ENCODE data around the gene CALD1. TPM values are rescaled to one million over a fixed set of nuclear protein-coding genes. Genes with fewer than 3 reads are reported as not detected.

The CALD1 gene
- polyA plus RNA-seq, 2 of the 4 experiments (the other 2 are of a cell fraction) = 136 to 150 TPM

- ChIA-PET CTCF (no interaction called here), POLR2A (no interaction called here)
- Histone ChIP-seq H3K4me2 (no peak overlapping the region), H3K9me3 (no peaks in the 10 kb centered on the region), H3K27ac (no peak overlapping the region), H3K4me1 (no peaks in the 10 kb centered on the region), H3K4me3 (no peak overlapping the region)
- ATAC-seq (no peak), FAIRE-seq (no peak), DNase-seq (ENCODE audit: low read depth in 1 of 2, low spot score in 1 of 2) (no peak)
- no peak for TF ChIP-seq MYC (IDR thresholded peaks at IDR 0.05; ENCODE audit: borderline replicate concordance, low read length)
- TF ChIP-seq USF2 (IDR thresholded peaks at IDR 0.05) = peak; percentile 35; the same call in 1 of the 2 replicates
- TF ChIP-seq CBX2 (IDR thresholded peaks at IDR 0.05; ENCODE audit: borderline replicate concordance, low read depth) = no peak
- no peak for TF ChIP-seq RNF2 (IDR thresholded peaks at IDR 0.05; ENCODE audit: borderline replicate concordance, low read depth)
- TF ChIP-seq POLR2AphosphoS2 (conservative IDR thresholded peaks at IDR 0.05; ENCODE audit: low read length) = no peak
- no peak for TF ChIP-seq HDAC2 (IDR thresholded peaks at IDR 0.05)
- TF ChIP-seq CBX8 (IDR thresholded peaks at IDR 0.05) = no peak
- WGBS (ENCODE audit: missing lambda C conversion rate) = 63% methylated on average over 3 of the region's 3 CpGs
Observed at GRCh38 chr7:134739362-134739761, 40.1 kb upstream of the CALD1 start.

GRCh38 chr7:134740376-134740775 lies 39.1 kb upstream of the CALD1 start:
- POLR2A ChIA-PET = no interaction called here
- Histone ChIP-seq H3K4me2 (no peak overlapping the region), H3K4me1 (no peaks in the 10 kb centered on the region), H3K4me3 (no peak overlapping the region), H3K27ac (no peak overlapping the region), H3K9me3 (no peaks in the 10 kb centered on the region)
- ATAC-seq (no peak), FAIRE-seq (no peak), DNase-seq (ENCODE audit: low read depth in 1 of 2, low spot score in 1 of 2) (no peak)
- CTCF ChIA-PET = interaction anchor here (1.6 kb wide), 1 partner anchor 9 kb away, joined by 6 read pairs; no protein-coding TSS in a partner anchor
- WGBS (ENCODE audit: missing lambda C conversion rate) = 58% methylated on average over 4 of the region's 4 CpGs
- no peak for TF ChIP-seq JUNB (IDR thresholded peaks at IDR 0.05)
- TF ChIP-seq HDAC2 (IDR thresholded peaks at IDR 0.05) = no peak
- TF ChIP-seq BHLHE40 (IDR thresholded peaks at IDR 0.05; ENCODE audit: low read depth, low read length) = no peak
- no peak for TF ChIP-seq TFCP2L1 (CRISPR knock-in tag; IDR thresholded peaks at IDR 0.05)
- no peak for TF ChIP-seq ZC3H11A (IDR thresholded peaks at IDR 0.05)
- TF ChIP-seq, protein P1, sequence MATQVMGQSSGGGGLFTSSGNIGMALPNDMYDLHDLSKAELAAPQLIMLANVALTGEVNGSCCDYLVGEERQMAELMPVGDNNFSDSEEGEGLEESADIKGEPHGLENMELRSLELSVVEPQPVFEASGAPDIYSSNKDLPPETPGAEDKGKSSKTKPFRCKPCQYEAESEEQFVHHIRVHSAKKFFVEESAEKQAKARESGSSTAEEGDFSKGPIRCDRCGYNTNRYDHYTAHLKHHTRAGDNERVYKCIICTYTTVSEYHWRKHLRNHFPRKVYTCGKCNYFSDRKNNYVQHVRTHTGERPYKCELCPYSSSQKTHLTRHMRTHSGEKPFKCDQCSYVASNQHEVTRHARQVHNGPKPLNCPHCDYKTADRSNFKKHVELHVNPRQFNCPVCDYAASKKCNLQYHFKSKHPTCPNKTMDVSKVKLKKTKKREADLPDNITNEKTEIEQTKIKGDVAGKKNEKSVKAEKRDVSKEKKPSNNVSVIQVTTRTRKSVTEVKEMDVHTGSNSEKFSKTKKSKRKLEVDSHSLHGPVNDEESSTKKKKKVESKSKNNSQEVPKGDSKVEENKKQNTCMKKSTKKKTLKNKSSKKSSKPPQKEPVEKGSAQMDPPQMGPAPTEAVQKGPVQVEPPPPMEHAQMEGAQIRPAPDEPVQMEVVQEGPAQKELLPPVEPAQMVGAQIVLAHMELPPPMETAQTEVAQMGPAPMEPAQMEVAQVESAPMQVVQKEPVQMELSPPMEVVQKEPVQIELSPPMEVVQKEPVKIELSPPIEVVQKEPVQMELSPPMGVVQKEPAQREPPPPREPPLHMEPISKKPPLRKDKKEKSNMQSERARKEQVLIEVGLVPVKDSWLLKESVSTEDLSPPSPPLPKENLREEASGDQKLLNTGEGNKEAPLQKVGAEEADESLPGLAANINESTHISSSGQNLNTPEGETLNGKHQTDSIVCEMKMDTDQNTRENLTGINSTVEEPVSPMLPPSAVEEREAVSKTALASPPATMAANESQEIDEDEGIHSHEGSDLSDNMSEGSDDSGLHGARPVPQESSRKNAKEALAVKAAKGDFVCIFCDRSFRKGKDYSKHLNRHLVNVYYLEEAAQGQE (IDR thresholded peaks at IDR 0.05) = no peak
- TF ChIP-seq EHF (CRISPR knock-in tag; IDR thresholded peaks at IDR 0.05) = no peak
- TF ChIP-seq SMC3 (IDR thresholded peaks at IDR 0.05) = no peak
- TF ChIP-seq MAFK (IDR thresholded peaks at IDR 0.05; ENCODE audit: partially characterized antibody) = no peak
- no peak for TF ChIP-seq EHMT2 (IDR thresholded peaks at IDR 0.05; ENCODE audit: low read depth)
- TF ChIP-seq FOSL2 (IDR thresholded peaks at IDR 0.05) = no peak
- TF ChIP-seq FOSL2 (CRISPR knock-in tag; IDR thresholded peaks at IDR 0.05) = no peak
- TF ChIP-seq HEYL (CRISPR knock-in tag; IDR thresholded peaks at IDR 0.05) = no peak
- no peak for TF ChIP-seq E2F6 (IDR thresholded peaks at IDR 0.05; ENCODE audit: borderline replicate concordance, low read depth)
- no peak for TF ChIP-seq POLR2A (IDR thresholded peaks at IDR 0.05; ENCODE audit: low read length)
- TF ChIP-seq HOXA7 (CRISPR knock-in tag; IDR thresholded peaks at IDR 0.05) = no peak
- no peak for TF ChIP-seq ATOH8 (CRISPR knock-in tag; IDR thresholded peaks at IDR 0.05; ENCODE audit: low read depth)
- TF ChIP-seq MAZ (IDR thresholded peaks at IDR 0.05; ENCODE audit: borderline replicate concordance, low read depth, low read length) = no peak
- no peak for TF ChIP-seq NFE2L2 (conservative IDR thresholded peaks at IDR 0.05; ENCODE audit: low read length)

Measured in A549 (cell line).